Measurements from ENCODE around the gene ALOXE3.

DNA sequence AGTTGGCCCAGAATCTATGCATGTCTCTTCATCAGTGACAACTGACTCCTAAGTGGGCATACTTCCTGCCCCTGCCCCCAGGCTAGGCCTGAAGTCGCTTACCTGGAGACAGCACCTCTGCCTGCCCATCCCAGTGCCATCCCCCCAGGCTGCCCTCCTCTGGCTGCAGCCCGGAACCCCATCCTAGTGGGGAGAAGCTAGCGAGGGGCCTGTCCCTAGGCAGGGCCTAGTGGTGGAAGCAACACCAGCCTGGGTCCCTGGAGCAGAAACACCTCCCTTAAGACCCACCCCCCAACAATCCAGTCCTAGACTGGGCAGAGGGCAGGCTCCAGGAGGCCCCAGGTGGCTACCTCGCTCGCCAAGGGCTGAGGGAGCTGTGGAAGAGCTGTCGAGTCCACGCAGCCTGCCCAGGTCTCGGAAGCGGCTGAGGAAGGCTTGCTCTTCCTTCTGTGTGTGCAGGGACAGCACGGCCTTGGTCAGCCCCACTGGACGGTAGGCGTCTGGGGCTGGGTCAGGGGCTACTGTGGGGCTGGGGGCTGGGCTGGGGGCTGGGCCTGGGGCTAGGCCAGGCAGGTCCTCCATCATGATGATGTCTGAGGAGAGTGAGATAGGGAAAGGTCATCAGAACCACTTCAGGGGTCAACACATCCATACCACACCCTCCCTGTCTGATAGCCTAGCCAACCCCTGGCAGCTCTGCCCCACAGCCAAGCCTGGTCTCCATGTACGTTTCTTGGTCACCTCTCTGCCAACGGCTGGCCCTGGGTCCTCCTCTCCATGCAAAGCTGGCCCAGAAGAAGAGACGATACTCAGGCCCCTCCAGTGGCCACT, 26.3 kb upstream of the ALOXE3 start:
- no peak for TF ChIP-seq GATA3 (IDR thresholded peaks at IDR 0.05; ENCODE audit: low read depth, low read length)
- TF ChIP-seq GATA2 (IDR thresholded peaks at IDR 0.05; ENCODE audit: low read depth, low read length): no peak

Measured in SH-SY5Y (cell line).